ENCODE measurements around the gene IL24. TPM values are rescaled to one million over a fixed set of nuclear protein-coding genes. Genes with fewer than 3 reads are reported as not detected.
"Not testable (repeated sequence)": the region's sequence is repeated elsewhere in the genome, so short reads cannot be mapped to it uniquely, and the experiment has no call there.

IL24 gene
- not detected in 3 replicates for total RNA-seq
- long read RNA-seq, result 0 reads

- H3K27ac Mint-ChIP-seq (ENCODE audit: unreplicated experiment), result peak within 1 kb of the TSS; percentile 45
Measured at GRCh38 chr1:206897175-206897574, at the start of gene IL24. IL24 (plus strand) TSS chr1:206897443; CDS start chr1:206897833, 390 bp downstream.

GRCh38 chr1:206847946-206848345, 49.3 kb upstream of the IL24 start:
- no peak overlapping the region for H3K27ac Mint-ChIP-seq (ENCODE audit: unreplicated experiment)
- H3K36me3 Mint-ChIP-seq (ENCODE audit: low read depth), result peaks cover 11% of the 10 kb centered on the region
- no peak for TF ChIP-seq CTCF (IDR thresholded peaks at IDR 0.05)
- no peak for DNase-seq (ENCODE audit: low spot score)
- peaks cover 15% of the 10 kb centered on the region for H3K27me3 Mint-ChIP-seq (ENCODE audit: low read depth)
- no peaks in the 10 kb centered on the region for H3K4me1 Mint-ChIP-seq (ENCODE audit: low read depth)
- peaks cover 33% of the 10 kb centered on the region for H3K9me3 Mint-ChIP-seq (ENCODE audit: low read depth)
- H3K4me3 Mint-ChIP-seq (ENCODE audit: unreplicated experiment), result no peak overlapping the region

More at GRCh38 chr1:206897175-206897574, at the start of gene IL24:
- Mint-ChIP-seq H3K27me3 (ENCODE audit: low read depth) (no peaks in the 10 kb centered on the region), H3K4me1 (ENCODE audit: low read depth) (peaks cover 21% of the 10 kb centered on the region), H3K4me3 (ENCODE audit: unreplicated experiment) (peak within 1 kb of the TSS; percentile 13), H3K9me3 (ENCODE audit: low read depth) (no peaks in the 10 kb centered on the region), H3K36me3 (ENCODE audit: low read depth) (no peaks in the 10 kb centered on the region)
- DNase-seq (ENCODE audit: low spot score), result no peak
- TF ChIP-seq CTCF (IDR thresholded peaks at IDR 0.05), result no peak

GRCh38 chr1:206850401-206850800, 46.8 kb upstream of the IL24 start:
- Mint-ChIP-seq H3K36me3 (ENCODE audit: low read depth) (peaks cover 13% of the 10 kb centered on the region), H3K4me1 (ENCODE audit: low read depth) (no peaks in the 10 kb centered on the region), H3K4me3 (ENCODE audit: unreplicated experiment) (no peak overlapping the region), H3K27me3 (ENCODE audit: low read depth) (peaks cover 15% of the 10 kb centered on the region), H3K27ac (ENCODE audit: unreplicated experiment) (no peak overlapping the region), H3K9me3 (ENCODE audit: low read depth) (peaks cover 44% of the 10 kb centered on the region)
- TF ChIP-seq CTCF (IDR thresholded peaks at IDR 0.05), result no peak
- DNase-seq (ENCODE audit: low spot score), result no peak

- no peak overlapping the region for H3K4me3 Mint-ChIP-seq (ENCODE audit: unreplicated experiment)
- H3K9me3 Mint-ChIP-seq (ENCODE audit: low read depth), result peaks cover 44% of the 10 kb centered on the region
- no peak for TF ChIP-seq CTCF (IDR thresholded peaks at IDR 0.05)
- H3K36me3 Mint-ChIP-seq (ENCODE audit: low read depth), result peaks cover 13% of the 10 kb centered on the region
- peaks cover 20% of the 10 kb centered on the region for H3K27me3 Mint-ChIP-seq (ENCODE audit: low read depth)
- H3K4me1 Mint-ChIP-seq (ENCODE audit: low read depth), result no peaks in the 10 kb centered on the region
- no peak overlapping the region for H3K27ac Mint-ChIP-seq (ENCODE audit: unreplicated experiment)
- DNase-seq (ENCODE audit: low spot score), result no peak
Measured at GRCh38 chr1:206851341-206852010, 45.8 kb upstream of the IL24 start.

- H3K36me3 Mint-ChIP-seq (ENCODE audit: low read depth), result peaks cover 13% of the 10 kb centered on the region
- peaks cover 21% of the 10 kb centered on the region for H3K27me3 Mint-ChIP-seq (ENCODE audit: low read depth)
- DNase-seq (ENCODE audit: low spot score); H3K4me1 Mint-ChIP-seq (ENCODE audit: low read depth); H3K27ac Mint-ChIP-seq (ENCODE audit: unreplicated experiment); H3K4me3 Mint-ChIP-seq (ENCODE audit: unreplicated experiment): not testable (repeated sequence)
- peaks cover 44% of the 10 kb centered on the region for H3K9me3 Mint-ChIP-seq (ENCODE audit: low read depth)
Measured at GRCh38 chr1:206852662-206853061, 44.6 kb upstream of the IL24 start.

GRCh38 chr1:206853696-206854095, 43.5 kb upstream of the IL24 start:
- H3K36me3 Mint-ChIP-seq (ENCODE audit: low read depth), result peaks cover 13% of the 10 kb centered on the region
- peaks cover 18% of the 10 kb centered on the region for H3K27me3 Mint-ChIP-seq (ENCODE audit: low read depth)
- not testable (repeated sequence) for H3K4me1 Mint-ChIP-seq (ENCODE audit: low read depth); H3K4me3 Mint-ChIP-seq (ENCODE audit: unreplicated experiment); DNase-seq (ENCODE audit: low spot score)
- peaks cover 41% of the 10 kb centered on the region for H3K9me3 Mint-ChIP-seq (ENCODE audit: low read depth)
- peak overlapping the region; percentile 33 for H3K27ac Mint-ChIP-seq (ENCODE audit: unreplicated experiment)
